Testis (tissue), 2 donors: ENCODE measurements around the gene NHEJ1.

ENCODE experiments used
- POLR2A ChIP-seq: fragments of 450-650 bp; IDR thresholded peaks from one replicate; pipeline ENCODE4 v1.6.1; 2017; ENCODE audit warnings: antibody characterized with exemption, mild to moderate bottlenecking, moderate library complexity
- TF ChIP-seq, protein P1 (sequence below), 3 experiments: fragments of 450-650 bp in 2 of 3; fragments of 200-600 bp in 1 of 3; sonication (generic) in 1 of 3; IDR thresholded peaks; one replicate each; pipeline ENCODE4 v1.5.1; 2016 to 2019; ENCODE audit warnings: antibody characterized with exemption in 3 of 3, mild to moderate bottlenecking in 2 of 3, moderate library complexity in 1 of 3

GRCh38 chr2:219112651-219113338 is 47.8 kb downstream of the NHEJ1 start:
- TF ChIP-seq, protein P1, sequence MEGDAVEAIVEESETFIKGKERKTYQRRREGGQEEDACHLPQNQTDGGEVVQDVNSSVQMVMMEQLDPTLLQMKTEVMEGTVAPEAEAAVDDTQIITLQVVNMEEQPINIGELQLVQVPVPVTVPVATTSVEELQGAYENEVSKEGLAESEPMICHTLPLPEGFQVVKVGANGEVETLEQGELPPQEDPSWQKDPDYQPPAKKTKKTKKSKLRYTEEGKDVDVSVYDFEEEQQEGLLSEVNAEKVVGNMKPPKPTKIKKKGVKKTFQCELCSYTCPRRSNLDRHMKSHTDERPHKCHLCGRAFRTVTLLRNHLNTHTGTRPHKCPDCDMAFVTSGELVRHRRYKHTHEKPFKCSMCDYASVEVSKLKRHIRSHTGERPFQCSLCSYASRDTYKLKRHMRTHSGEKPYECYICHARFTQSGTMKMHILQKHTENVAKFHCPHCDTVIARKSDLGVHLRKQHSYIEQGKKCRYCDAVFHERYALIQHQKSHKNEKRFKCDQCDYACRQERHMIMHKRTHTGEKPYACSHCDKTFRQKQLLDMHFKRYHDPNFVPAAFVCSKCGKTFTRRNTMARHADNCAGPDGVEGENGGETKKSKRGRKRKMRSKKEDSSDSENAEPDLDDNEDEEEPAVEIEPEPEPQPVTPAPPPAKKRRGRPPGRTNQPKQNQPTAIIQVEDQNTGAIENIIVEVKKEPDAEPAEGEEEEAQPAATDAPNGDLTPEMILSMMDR (IDR thresholded peaks at IDR 0.05) = no peak
- no peak for TF ChIP-seq POLR2A
